Liver (tissue), 9 donors: ENCODE data around the gene NFE2L2. TPM values are rescaled to one million over a fixed set of nuclear protein-coding genes. Genes with fewer than 3 reads are reported as not detected.
A peak's percentile ranks its signal among the peaks of the same experiment; 100 is the strongest.

Source experiments
- DNase-seq: peaks from one replicate; pipeline ENCODE4 v3.0.0-alpha.2; 2017; ENCODE audit warnings: low spot score
- H3K27ac ChIP-seq, 2 donors: one replicate each; pipeline ENCODE4 v1.7.0; 2013; ENCODE audit warnings: inconsistent platforms in 2 of 2, low read length in 2 of 2, control low read depth in 1 of 2, low read depth in 1 of 2, mild to moderate bottlenecking in 1 of 2
- H3K27me3 ChIP-seq, 4 donors: one replicate each; pipeline versions ENCODE4 v1.6.1 to v1.7.0; 2013; ENCODE audit warnings: low read length in 3 of 4, inconsistent platforms in 1 of 4, mild to moderate bottlenecking in 1 of 4, moderate library complexity in 1 of 4; ENCODE audit not compliant: control insufficient read depth in 4 of 4, insufficient read depth in 4 of 4
- H3K36me3 ChIP-seq, 4 donors: one replicate each; pipeline versions ENCODE4 v1.6.1 to v1.7.0; 2013; ENCODE audit warnings: low read length in 3 of 4, mild to moderate bottlenecking in 3 of 4, low read depth in 1 of 4, moderate library complexity in 1 of 4; ENCODE audit not compliant: control insufficient read depth in 4 of 4, insufficient read depth in 3 of 4
- H3K4me1 ChIP-seq, 4 donors: one replicate each; pipeline versions ENCODE4 v1.6.1 to v1.7.0; 2013; ENCODE audit warnings: low read length in 3 of 4, mild to moderate bottlenecking in 3 of 4, moderate library complexity in 1 of 4; ENCODE audit not compliant: control insufficient read depth in 4 of 4, insufficient read depth in 4 of 4
- H3K4me3 ChIP-seq, 3 donors: one replicate each; pipeline versions ENCODE4 v1.6.1 to v1.7.0; 2013; ENCODE audit warnings: low read length in 3 of 3, control low read depth in 1 of 3, low read depth in 1 of 3, mild to moderate bottlenecking in 1 of 3
- H3K9ac ChIP-seq, 2 donors: one replicate each; pipeline ENCODE4 v1.7.0; 2013; ENCODE audit warnings: low read length in 2 of 2, mild to moderate bottlenecking in 2 of 2, moderate library complexity in 2 of 2, control low read depth in 1 of 2, low read depth in 1 of 2
- H3K9me3 ChIP-seq, 4 donors: one replicate each; pipeline versions ENCODE4 v1.6.1 to v1.7.0; 2013; ENCODE audit warnings: low read length in 3 of 4; ENCODE audit not compliant: control insufficient read depth in 4 of 4
- ATF3 ChIP-seq: IDR thresholded peaks from 2 replicates; pipeline ENCODE4 v1.6.1; 2016; ENCODE audit warnings: antibody characterized with exemption
- CTCF ChIP-seq: fragments of 150-350 bp; IDR thresholded peaks from 2 replicates; pipeline ENCODE4 v1.5.1; 2017; ENCODE audit warnings: improper control_type of control experiment, low read depth, low read length; ENCODE audit not compliant: missing input control
- EGR1 ChIP-seq, 2 donors: IDR thresholded peaks; 2 replicates each; pipeline ENCODE4 v1.6.1; 2016 to 2018; ENCODE audit warnings: antibody characterized with exemption in 2 of 2, low read depth in 2 of 2
- FOXA1 ChIP-seq: IDR thresholded peaks from 2 replicates; pipeline ENCODE4 v1.6.1; 2016; ENCODE audit warnings: antibody characterized with exemption
- GABPA ChIP-seq, 2 donors: IDR thresholded peaks in 1 of 2; conservative IDR thresholded peaks in 1 of 2; 2 replicates each; pipeline ENCODE4 v1.6.1; 2016; ENCODE audit warnings: antibody characterized with exemption in 2 of 2, mild to moderate bottlenecking in 1 of 2, moderate library complexity in 1 of 2
- HNF4G ChIP-seq: IDR thresholded peaks from 2 replicates; pipeline ENCODE4 v1.6.1; 2016; ENCODE audit warnings: antibody characterized with exemption
- JUND ChIP-seq, 2 donors: IDR thresholded peaks; 2 replicates each; pipeline ENCODE4 v1.6.1; 2016; ENCODE audit warnings: antibody characterized with exemption in 2 of 2
- RAD21 ChIP-seq, 2 donors: IDR thresholded peaks; 2 replicates each; pipeline ENCODE4 v1.6.1; 2016; ENCODE audit warnings: antibody characterized with exemption in 2 of 2, mild to moderate bottlenecking in 2 of 2
- YY1 ChIP-seq: IDR thresholded peaks from 2 replicates; pipeline ENCODE4 v1.6.1; 2016; ENCODE audit warnings: antibody characterized with exemption, mild to moderate bottlenecking
- ZBTB33 ChIP-seq: IDR thresholded peaks from 2 replicates; pipeline ENCODE4 v1.6.1; 2016; ENCODE audit warnings: antibody characterized with exemption
- WGBS: extraction: QIAGEN DNeasy Blood & Tissue Kit; methylation state at CpG from one replicate; pipeline ENCODE4 v1.1.7; 2013; 5-methylcytosine and 5-hydroxymethylcytosine counted together
- polyA plus RNA-seq, 2 donors: library from polyadenylated mRNA; stranded (reverse) in 1 of 2; unstranded in 1 of 2; fragments of 200-250 nt in 1 of 2; fragments of >200 nt in 1 of 2; fragmentation: Nextera tagmentation in 1 of 2; extraction: Ambion mirVana in 1 of 2; gene quantifications; one replicate each; pipeline versions ENCODE4 v1.2.1 to v1.2.3, GENCODE V29; 2013 to 2015
- total RNA-seq, 2 donors: library from RNA; depleted of rRNA; stranded (reverse); fragments of >200 nt; gene quantifications; one replicate each; pipeline ENCODE4 v1.2.3, GENCODE V29; 2014
- donor health status: healthy.
- donor health status: healthy.
- donor health status: healthy.
- donor health status: healthy.
- donor health status: healthy.

The NFE2L2 gene
- total and polyA plus RNA-seq, 4 donors, result 22.5 to 31.0 (median 27.1) TPM

GRCh38 chr2:177255227-177255601 lies 9.3 kb downstream of the NFE2L2 start:
- Histone ChIP-seq H3K4me3 (no peak overlapping the region), H3K36me3 (no peaks in the 10 kb centered on the region), H3K4me1 (peaks cover 44 to 67% (median 55%) of the 10 kb centered on the region in 4 donors), H3K9ac (no peak overlapping the region), H3K27me3 (no peaks in the 10 kb centered on the region), H3K27ac (peak overlapping the region; percentile 51 to 91), H3K9me3 (no peaks in the 10 kb centered on the region)
- WGBS, result 64% methylated on average over 2 of the region's 2 CpGs
- TF ChIP-seq FOXA1 (no peak), EGR1 (IDR thresholded peaks at IDR 0.05; ENCODE audit: low read depth in 2 of 2) (no peak), ATF3 (no peak)
- no peak for DNase-seq

- Histone ChIP-seq H3K9me3 (no peaks in the 10 kb centered on the region), H3K27me3 (no peaks in the 10 kb centered on the region), H3K4me3 (no peak overlapping the region), H3K36me3 (no peaks in the 10 kb centered on the region), H3K4me1 (peaks cover 41 to 68% (median 53%) of the 10 kb centered on the region in 4 donors), H3K27ac (peak overlapping the region; percentile 51 to 91), H3K9ac (no peak overlapping the region)
- WGBS, result 58% methylated on average over 11 of the region's 11 CpGs
- TF ChIP-seq YY1 (no peak), CTCF (peak; percentile 11), RAD21 (IDR thresholded peaks at IDR 0.05) (peak in 1 of 2 donors; percentile 34)
- DNase-seq, result peak; percentile 68
Observed at GRCh38 chr2:177254433-177255226, 9.9 kb downstream of the NFE2L2 start.

- no peak overlapping the region for H3K4me3 ChIP-seq
- H3K27me3 ChIP-seq, result no peaks in the 10 kb centered on the region
- no peak overlapping the region for H3K9ac ChIP-seq
- no peaks in the 10 kb centered on the region for H3K36me3 ChIP-seq
- no peaks in the 10 kb centered on the region for H3K9me3 ChIP-seq
- TF ChIP-seq RAD21 (IDR thresholded peaks at IDR 0.05) (no peak), EGR1 (IDR thresholded peaks at IDR 0.05; ENCODE audit: low read depth in 2 of 2) (no peak), GABPA (IDR thresholded peaks at IDR 0.05 in 1 of 2, conservative IDR thresholded peaks at IDR 0.05 in 1 of 2) (no peak), CTCF (no peak), ZBTB33 (no peak), HNF4G (no peak), JUND (IDR thresholded peaks at IDR 0.05) (no peak)
- H3K4me1 ChIP-seq, result peaks cover 40 to 63% (median 50%) of the 10 kb centered on the region in 4 donors
- peak overlapping the region in 1 of 2 donors; percentile 91 for H3K27ac ChIP-seq
- DNase-seq, result no peak
- 73% methylated on average over 3 of the region's 3 CpGs for WGBS
Observed at GRCh38 chr2:177253704-177254103, 10.8 kb downstream of the NFE2L2 start.
